Loucy (cell line): Measurements from ENCODE around the gene LAIR1.

Experiments used
- H2AFZ ChIP-seq: fragments of 200-600 bp; sonication (generic); 2 replicates; pipeline ENCODE4 v1.6.0; 2016; ENCODE audit warnings: antibody characterized with exemption, mild to moderate bottlenecking, low read length, moderate library complexity
- H3F3A ChIP-seq: fragments of 200-600 bp; 2 replicates; pipeline ENCODE4 v1.6.0; 2016; ENCODE audit warnings: antibody characterized with exemption, low read depth, mild to moderate bottlenecking
- H3K27me3 ChIP-seq: fragments of 200-600 bp; sonication (generic); 2 replicates; pipeline ENCODE4 v1.6.1; 2014; ENCODE audit warnings: low read length, mild to moderate bottlenecking; ENCODE audit not compliant: insufficient read depth, poor library complexity, severe bottlenecking
- H3K36me3 ChIP-seq: fragments of 200-600 bp; sonication (generic); 2 replicates; pipeline ENCODE4 v1.6.1; 2016; ENCODE audit warnings: low read length; ENCODE audit not compliant: insufficient read depth
- H3K4me1 ChIP-seq: fragments of 200-600 bp; sonication (generic); 2 replicates; pipeline ENCODE4 v1.5.1; 2014; ENCODE audit warnings: low read length, mild to moderate bottlenecking; ENCODE audit not compliant: insufficient read depth, poor library complexity, severe bottlenecking
- H3K4me2 ChIP-seq: fragments of 200-600 bp; sonication (generic); 2 replicates; pipeline ENCODE4 v1.6.0; 2014; ENCODE audit warnings: antibody characterized with exemption, low read length, low read depth, mild to moderate bottlenecking; ENCODE audit not compliant: poor library complexity, severe bottlenecking
- H3K4me3 ChIP-seq: fragments of 200-600 bp; sonication (generic); 2 replicates; pipeline ENCODE4 v1.5.1; 2014; ENCODE audit warnings: low read length, mild to moderate bottlenecking, mixed read lengths; ENCODE audit not compliant: poor library complexity, severe bottlenecking
- H3K79me2 ChIP-seq: fragments of 200-600 bp; sonication (generic); 2 replicates; pipeline ENCODE4 v1.6.1; 2014; ENCODE audit warnings: low read length; ENCODE audit not compliant: insufficient read depth
- H3K9ac ChIP-seq: fragments of 200-600 bp; sonication (generic); 2 replicates; pipeline ENCODE4 v1.6.0; 2014; ENCODE audit warnings: mild to moderate bottlenecking, low read depth, low read length, moderate library complexity; ENCODE audit not compliant: poor library complexity, severe bottlenecking
- H3K9me2 ChIP-seq: fragments of 200-600 bp; sonication (generic); replicated peaks from 2 replicates; pipeline ENCODE4 v1.6.1; 2016; ENCODE audit warnings: low read depth, low read length, mixed read lengths
- H3K9me3 ChIP-seq: fragments of 200-600 bp; sonication (generic); 2 replicates; pipeline ENCODE4 v1.6.1; 2014; ENCODE audit warnings: mild to moderate bottlenecking, antibody characterized with exemption, low read length, low read depth; ENCODE audit not compliant: insufficient read depth
- H4K20me1 ChIP-seq: fragments of 200-600 bp; sonication (generic); 2 replicates; pipeline ENCODE4 v1.6.0; 2014; ENCODE audit warnings: antibody characterized with exemption, low read length, mild to moderate bottlenecking; ENCODE audit not compliant: insufficient read depth, poor library complexity, severe bottlenecking
- EZH2phosphoT487 ChIP-seq: fragments of 200-600 bp; IDR thresholded peaks from 2 replicates; pipeline ENCODE4 v1.6.1; 2018; ENCODE audit warnings: antibody characterized with exemption, mild to moderate bottlenecking, moderate library complexity, borderline replicate concordance
- TF ChIP-seq, protein P1 (sequence below): fragments of 200-600 bp; sonication (generic); conservative IDR thresholded peaks from 2 replicates; pipeline ENCODE4 v1.5.1; 2014; ENCODE audit warnings: mild to moderate bottlenecking, antibody characterized with exemption, low read length

Gene LAIR1

DNA sequence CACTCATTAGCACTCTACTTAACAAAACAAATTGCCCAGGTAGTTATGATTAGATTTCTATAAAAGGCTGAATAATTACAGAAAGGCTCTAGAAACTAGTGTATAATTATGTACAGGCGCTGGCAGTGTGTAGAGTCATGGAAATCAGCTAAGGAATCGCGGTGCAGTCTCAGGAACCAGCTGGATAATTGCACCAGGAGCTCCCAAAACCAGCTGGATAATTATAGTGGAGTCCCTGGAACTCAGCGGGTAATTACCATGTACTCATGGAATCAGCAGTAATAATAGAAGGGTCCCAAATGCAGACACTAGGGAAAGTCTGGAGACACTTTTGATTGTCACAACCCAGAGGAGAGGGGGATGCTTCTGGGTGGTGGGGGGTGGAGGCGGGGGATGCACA is 27.4 kb upstream of the LAIR1 start:
- Histone ChIP-seq H4K20me1 (no peaks in the 10 kb centered on the region), H3K9ac (no peak overlapping the region), H3K27me3 (no peaks in the 10 kb centered on the region), H3K9me2 (no peaks in the 10 kb centered on the region), H3K4me3 (no peak overlapping the region), H2AFZ (no peak overlapping the region), H3K9me3 (no peaks in the 10 kb centered on the region), H3K36me3 (no peaks in the 10 kb centered on the region), H3K4me1 (peaks cover 38% of the 10 kb centered on the region), H3K79me2 (peaks cover 27% of the 10 kb centered on the region), H3K4me2 (no peak overlapping the region), H3F3A (peaks cover 13% of the 10 kb centered on the region)
- TF ChIP-seq EZH2phosphoT487: no peak
- TF ChIP-seq, protein P1, sequence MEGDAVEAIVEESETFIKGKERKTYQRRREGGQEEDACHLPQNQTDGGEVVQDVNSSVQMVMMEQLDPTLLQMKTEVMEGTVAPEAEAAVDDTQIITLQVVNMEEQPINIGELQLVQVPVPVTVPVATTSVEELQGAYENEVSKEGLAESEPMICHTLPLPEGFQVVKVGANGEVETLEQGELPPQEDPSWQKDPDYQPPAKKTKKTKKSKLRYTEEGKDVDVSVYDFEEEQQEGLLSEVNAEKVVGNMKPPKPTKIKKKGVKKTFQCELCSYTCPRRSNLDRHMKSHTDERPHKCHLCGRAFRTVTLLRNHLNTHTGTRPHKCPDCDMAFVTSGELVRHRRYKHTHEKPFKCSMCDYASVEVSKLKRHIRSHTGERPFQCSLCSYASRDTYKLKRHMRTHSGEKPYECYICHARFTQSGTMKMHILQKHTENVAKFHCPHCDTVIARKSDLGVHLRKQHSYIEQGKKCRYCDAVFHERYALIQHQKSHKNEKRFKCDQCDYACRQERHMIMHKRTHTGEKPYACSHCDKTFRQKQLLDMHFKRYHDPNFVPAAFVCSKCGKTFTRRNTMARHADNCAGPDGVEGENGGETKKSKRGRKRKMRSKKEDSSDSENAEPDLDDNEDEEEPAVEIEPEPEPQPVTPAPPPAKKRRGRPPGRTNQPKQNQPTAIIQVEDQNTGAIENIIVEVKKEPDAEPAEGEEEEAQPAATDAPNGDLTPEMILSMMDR: no peak

DNA sequence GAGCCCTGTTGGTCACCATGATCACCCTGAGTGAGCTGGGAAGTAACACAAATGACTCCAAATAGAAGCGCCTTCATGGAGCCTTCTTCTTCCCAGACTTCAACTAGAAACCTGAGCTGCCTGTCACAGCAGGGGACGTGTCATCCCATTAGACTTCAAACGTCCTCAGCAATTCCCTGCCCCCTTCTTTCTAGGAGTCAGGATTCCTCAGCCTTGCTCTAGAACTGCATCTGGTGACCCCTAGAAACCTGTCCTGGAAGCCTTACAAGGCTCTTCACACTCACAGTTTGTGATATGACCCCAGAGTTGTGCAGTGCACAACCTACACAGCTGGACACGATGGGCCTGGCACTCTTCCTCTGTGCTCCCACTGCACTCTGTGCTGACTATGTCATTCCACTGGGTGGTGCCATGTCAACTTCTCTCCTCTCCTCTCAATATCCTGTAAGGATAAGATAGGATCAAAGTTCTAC is 26.9 kb upstream of the LAIR1 start:
- no peak overlapping the region for H3K9ac ChIP-seq
- H3K4me1 ChIP-seq: peaks cover 39% of the 10 kb centered on the region
- H2AFZ ChIP-seq: no peak overlapping the region
- no peaks in the 10 kb centered on the region for H3K36me3 ChIP-seq
- no peaks in the 10 kb centered on the region for H3K27me3 ChIP-seq
- H3K4me3 ChIP-seq: no peak overlapping the region
- H3K79me2 ChIP-seq: peaks cover 27% of the 10 kb centered on the region
- TF ChIP-seq EZH2phosphoT487: no peak
- TF ChIP-seq, protein P1: peak; percentile 35; the same call in 1 of the 2 replicates
- H3F3A ChIP-seq: peaks cover 13% of the 10 kb centered on the region
- H3K4me2 ChIP-seq: peak overlapping the region; percentile 89
- no peaks in the 10 kb centered on the region for H4K20me1 ChIP-seq
- no peaks in the 10 kb centered on the region for H3K9me2 ChIP-seq
- H3K9me3 ChIP-seq: no peaks in the 10 kb centered on the region

DNA sequence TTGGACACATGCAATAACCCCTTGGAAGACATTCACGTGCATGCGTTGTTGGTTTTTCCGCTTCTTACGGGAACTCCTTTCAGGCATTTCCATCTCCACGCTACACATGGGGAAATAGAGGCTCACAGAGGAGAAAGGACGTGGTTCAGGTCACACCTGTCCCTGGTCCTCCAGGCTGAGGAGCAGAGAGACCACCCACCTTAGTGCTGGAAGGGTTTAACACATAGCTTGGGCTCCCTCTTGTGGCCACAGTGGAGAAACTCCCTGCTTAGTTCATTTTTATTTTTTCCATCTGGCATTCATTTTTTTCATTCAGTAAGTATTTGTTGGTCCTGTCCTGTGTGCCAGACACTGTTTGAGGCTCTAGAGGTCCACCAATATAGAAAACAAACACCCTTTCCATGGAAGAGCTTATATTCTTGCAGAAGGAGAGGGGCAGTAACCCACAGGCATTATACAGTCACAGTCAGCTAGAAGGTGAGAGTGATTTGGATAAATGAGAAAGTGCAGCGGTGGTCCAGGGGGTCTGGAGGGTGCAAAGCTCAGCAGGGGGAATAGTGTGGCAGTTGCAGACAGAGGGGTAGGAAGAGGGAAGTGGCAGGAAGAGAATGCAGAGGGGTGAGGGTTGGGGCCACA is 26.3 kb upstream of the LAIR1 start:
- TF ChIP-seq, protein P1: peak; percentile 80
- TF ChIP-seq EZH2phosphoT487: no peak
- Histone ChIP-seq H3K4me2 (peak overlapping the region; percentile 89), H3K9ac (peak overlapping the region; percentile 98), H3K79me2 (peaks cover 27% of the 10 kb centered on the region), H3F3A (peaks cover 13% of the 10 kb centered on the region), H3K9me3 (no peaks in the 10 kb centered on the region), H4K20me1 (no peaks in the 10 kb centered on the region), H3K27me3 (no peaks in the 10 kb centered on the region), H3K4me1 (peaks cover 39% of the 10 kb centered on the region), H3K9me2 (no peaks in the 10 kb centered on the region), H3K36me3 (no peaks in the 10 kb centered on the region), H3K4me3 (peak overlapping the region; percentile 82), H2AFZ (no peak overlapping the region)
